BE2C (cell line): ENCODE measurements around the gene ACTR3C.
"Not testable (repeated sequence)": the region's sequence is repeated elsewhere in the genome, so short reads cannot be mapped to it uniquely, and the experiment has no call there.

Source experiments
- DNase-seq: peaks from one replicate; pipeline ENCODE4 v3.0.0-alpha.2; 2020
- H3K27me3 ChIP-seq: fragments of 250-450 bp; sonication (Bioruptor Pico); 2 replicates; pipeline ENCODE4 v1.5.1; 2020; ENCODE audit warnings: mild to moderate bottlenecking
- H3K36me3 ChIP-seq: fragments of 250-450 bp; sonication (Bioruptor Pico); 2 replicates; pipeline ENCODE4 v1.5.1; 2020; ENCODE audit warnings: mild to moderate bottlenecking
- H3K4me1 ChIP-seq: fragments of 250-450 bp; sonication (Bioruptor Pico); 2 replicates; pipeline ENCODE4 v1.5.1; 2020
- H3K4me3 ChIP-seq: 2 replicates; pipeline ENCODE4 v1.5.1; 2011; ENCODE audit warnings: low read depth, low read length
- H3K9me3 ChIP-seq: fragments of 250-450 bp; sonication (Bioruptor Pico); 2 replicates; pipeline ENCODE4 v1.5.1; 2020
- TF ChIP-seq, protein P1 (sequence below): IDR thresholded peaks from 2 replicates; pipeline ENCODE4 v1.5.1; 2012; ENCODE audit warnings: mild to moderate bottlenecking, low read depth, low read length

ACTR3C gene

GRCh38 chr7:150313367-150313809 is 10.0 kb downstream of the ACTR3C start:
- TF ChIP-seq, protein P1, sequence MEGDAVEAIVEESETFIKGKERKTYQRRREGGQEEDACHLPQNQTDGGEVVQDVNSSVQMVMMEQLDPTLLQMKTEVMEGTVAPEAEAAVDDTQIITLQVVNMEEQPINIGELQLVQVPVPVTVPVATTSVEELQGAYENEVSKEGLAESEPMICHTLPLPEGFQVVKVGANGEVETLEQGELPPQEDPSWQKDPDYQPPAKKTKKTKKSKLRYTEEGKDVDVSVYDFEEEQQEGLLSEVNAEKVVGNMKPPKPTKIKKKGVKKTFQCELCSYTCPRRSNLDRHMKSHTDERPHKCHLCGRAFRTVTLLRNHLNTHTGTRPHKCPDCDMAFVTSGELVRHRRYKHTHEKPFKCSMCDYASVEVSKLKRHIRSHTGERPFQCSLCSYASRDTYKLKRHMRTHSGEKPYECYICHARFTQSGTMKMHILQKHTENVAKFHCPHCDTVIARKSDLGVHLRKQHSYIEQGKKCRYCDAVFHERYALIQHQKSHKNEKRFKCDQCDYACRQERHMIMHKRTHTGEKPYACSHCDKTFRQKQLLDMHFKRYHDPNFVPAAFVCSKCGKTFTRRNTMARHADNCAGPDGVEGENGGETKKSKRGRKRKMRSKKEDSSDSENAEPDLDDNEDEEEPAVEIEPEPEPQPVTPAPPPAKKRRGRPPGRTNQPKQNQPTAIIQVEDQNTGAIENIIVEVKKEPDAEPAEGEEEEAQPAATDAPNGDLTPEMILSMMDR, result no peak
- no peaks in the 10 kb centered on the region for H3K4me1 ChIP-seq
- no peak for DNase-seq
- H3K27me3 ChIP-seq, result no peaks in the 10 kb centered on the region
- H3K4me3 ChIP-seq, result no peak overlapping the region
- H3K9me3 ChIP-seq, result no peaks in the 10 kb centered on the region
- no peaks in the 10 kb centered on the region for H3K36me3 ChIP-seq

DNA sequence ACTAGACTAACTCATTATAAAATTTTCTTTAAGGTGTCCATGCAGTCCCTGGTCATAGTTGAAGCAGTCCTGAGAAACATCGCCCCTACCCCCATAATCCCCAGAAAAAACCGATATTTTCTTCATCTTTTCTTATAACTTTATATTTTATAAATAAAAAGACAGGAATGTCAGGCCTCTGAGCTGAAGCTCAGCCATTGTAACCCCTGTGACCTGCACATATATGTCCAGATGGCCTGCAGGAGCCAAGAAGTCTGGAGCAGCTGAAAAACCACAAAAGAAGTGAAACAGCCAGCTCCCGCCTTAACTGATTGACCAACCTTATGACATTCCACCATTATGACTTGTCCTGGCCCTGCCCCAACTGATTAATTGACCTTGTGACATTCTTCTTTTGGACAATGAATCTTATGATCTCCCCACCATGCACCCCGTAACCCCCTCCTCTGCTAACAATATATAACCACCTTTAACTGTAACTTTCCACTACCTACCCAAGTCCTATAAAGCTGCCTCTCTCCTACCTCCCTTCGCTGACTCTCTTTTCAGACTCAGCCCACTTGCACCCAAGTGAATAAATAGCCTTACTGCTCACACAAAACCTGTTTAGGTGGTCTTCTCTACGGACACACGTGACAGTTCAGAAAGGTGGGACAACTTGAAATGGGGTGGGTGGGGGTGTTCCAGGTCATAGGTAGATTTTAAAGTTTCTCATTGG is 10.5 kb downstream of the ACTR3C start:
- H3K4me1 ChIP-seq, H3K36me3 ChIP-seq, DNase-seq, H3K9me3 ChIP-seq, H3K4me3 ChIP-seq, H3K27me3 ChIP-seq: not testable (repeated sequence)

- H3K9me3 ChIP-seq, result no peaks in the 10 kb centered on the region
- TF ChIP-seq, protein P1, result no peak
- no peak overlapping the region for H3K4me3 ChIP-seq
- no peaks in the 10 kb centered on the region for H3K36me3 ChIP-seq
- H3K27me3 ChIP-seq, result no peaks in the 10 kb centered on the region
- no peaks in the 10 kb centered on the region for H3K4me1 ChIP-seq
- DNase-seq, result no peak
Observed at GRCh38 chr7:150311711-150312110, 11.6 kb downstream of the ACTR3C start.

GRCh38 chr7:150311146-150311545 is 12.2 kb downstream of the ACTR3C start:
- H3K9me3 ChIP-seq, result no peaks in the 10 kb centered on the region
- no peak overlapping the region for H3K4me3 ChIP-seq
- TF ChIP-seq, protein P1, result no peak
- no peak for DNase-seq
- H3K4me1 ChIP-seq, result no peaks in the 10 kb centered on the region
- no peaks in the 10 kb centered on the region for H3K27me3 ChIP-seq
- no peaks in the 10 kb centered on the region for H3K36me3 ChIP-seq

DNA sequence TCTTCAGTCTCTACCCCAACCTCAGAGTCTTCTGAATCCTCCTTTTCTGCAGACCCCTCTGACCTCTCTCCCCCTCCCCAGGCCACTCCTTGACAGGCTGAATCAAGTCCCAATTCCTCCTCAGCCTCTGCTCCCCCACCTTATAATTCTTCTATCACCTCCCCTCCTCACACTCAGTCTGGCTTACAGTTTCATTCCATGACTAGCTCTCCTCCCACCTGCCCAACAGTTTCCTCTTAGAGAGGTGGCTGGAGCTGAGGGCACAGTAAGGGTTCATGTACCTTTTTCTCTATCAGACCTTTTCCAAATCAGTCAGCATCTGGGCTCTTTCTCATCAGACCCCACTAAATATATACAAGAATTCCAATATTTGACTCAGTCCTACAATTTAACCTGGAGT is 14.8 kb downstream of the ACTR3C start:
- no peaks in the 10 kb centered on the region for H3K9me3 ChIP-seq
- no peaks in the 10 kb centered on the region for H3K27me3 ChIP-seq
- no peaks in the 10 kb centered on the region for H3K36me3 ChIP-seq
- no peak overlapping the region for H3K4me3 ChIP-seq
- DNase-seq, result no peak
- TF ChIP-seq, protein P1, result no peak
- H3K4me1 ChIP-seq, result no peaks in the 10 kb centered on the region

- no peaks in the 10 kb centered on the region for H3K27me3 ChIP-seq
Observed at GRCh38 chr7:150307904-150308303, 15.4 kb downstream of the ACTR3C start.

More at GRCh38 chr7:150307904-150308303, 15.4 kb downstream of the ACTR3C start:
- Histone ChIP-seq H3K36me3 (no peaks in the 10 kb centered on the region), H3K4me1 (no peaks in the 10 kb centered on the region), H3K9me3 (no peaks in the 10 kb centered on the region), H3K4me3 (no peak overlapping the region)
- TF ChIP-seq, protein P1, result no peak
- no peak for DNase-seq
